Caco-2 (cell line): Measurements from ENCODE around the gene SCARB2. TPM values are rescaled to one million over a fixed set of nuclear protein-coding genes. Genes with fewer than 3 reads are reported as not detected.

Experiments
- BruUV-seq: library from RNA; stranded (reverse); fragments of 400-500 nt; replicated peaks from 2 replicates; lab custom pipeline; 2021; lab: Mats Ljungman, UMichigan
- CTCF ChIA-PET: fragments of 300-600 bp; sonication (Branson Sonifier 250); formaldehyde crosslinking; loops from one replicate; lab custom pipeline; 2022; ENCODE audit warnings: antibody characterized with exemption; lab: Charles Lee
- POLR2A ChIA-PET: fragments of 300-600 bp; sonication (Branson Sonifier 250); formaldehyde crosslinking; loops from one replicate; lab custom pipeline; 2022; ENCODE audit warnings: antibody characterized with exemption; lab: Charles Lee
- DNase-seq, 2 experiments: peaks; one replicate each; pipeline versions ENCODE4 v3.0.0 to v3.0.0-alpha.2; 2020 to 2022
- H3K27me3 ChIP-seq: replicated peaks from 2 replicates; pipeline ENCODE4 v1.6.0; 2011; ENCODE audit warnings: low read length; ENCODE audit not compliant: control insufficient read depth, insufficient read depth
- H3K36me3 ChIP-seq: 2 replicates; pipeline ENCODE4 v1.5.1; 2011; ENCODE audit warnings: low read length; ENCODE audit not compliant: control insufficient read depth, insufficient read depth
- H3K4me1 ChIP-seq: fragments of 250-450 bp; sonication (Bioruptor Pico); 2 replicates; pipeline ENCODE4 v1.5.1; 2020; ENCODE audit warnings: mild to moderate bottlenecking
- H3K4me3 ChIP-seq: 2 replicates; pipeline ENCODE4 v1.5.1; 2011; ENCODE audit warnings: low read depth, mild to moderate bottlenecking, control low read depth, low read length
- H3K9me3 ChIP-seq: fragments of 250-450 bp; sonication (Bioruptor Pico); 2 replicates; pipeline ENCODE4 v1.5.1; 2020; ENCODE audit warnings: mild to moderate bottlenecking, moderate library complexity
- H3K27ac Mint-ChIP-seq: one replicate; pipeline ENCODE4 v1.8.0; 2022; ENCODE audit warnings: mixed read lengths; ENCODE audit not compliant: unreplicated experiment
- H3K27me3 Mint-ChIP-seq: one replicate; pipeline ENCODE4 v1.8.0; 2022; ENCODE audit warnings: mixed read lengths; ENCODE audit not compliant: insufficient read depth, unreplicated experiment
- H3K36me3 Mint-ChIP-seq: one replicate; pipeline ENCODE4 v1.8.0; 2022; ENCODE audit warnings: mild to moderate bottlenecking, mixed read lengths; ENCODE audit not compliant: insufficient read depth, unreplicated experiment
- H3K4me1 Mint-ChIP-seq: one replicate; pipeline ENCODE4 v1.8.0; 2022; ENCODE audit warnings: low read depth, mixed read lengths; ENCODE audit not compliant: unreplicated experiment
- H3K4me3 Mint-ChIP-seq: one replicate; pipeline ENCODE4 v1.8.0; 2022; ENCODE audit warnings: mild to moderate bottlenecking, moderate library complexity, mixed read lengths; ENCODE audit not compliant: unreplicated experiment
- H3K9me3 Mint-ChIP-seq: one replicate; pipeline ENCODE4 v1.8.0; 2022; ENCODE audit warnings: mixed read lengths; ENCODE audit not compliant: unreplicated experiment
- intact Hi-C: fragments of 100-400 bp; cut with micrococcal nuclease; formaldehyde crosslinking; loops from one replicate; pipeline ENCODE4 v1.10.0; 2022; ENCODE audit not compliant: unreplicated experiment
- total RNA-seq: library from RNA; stranded (reverse); gene quantifications from 2 replicates; pipeline ENCODE4 v1.2.3, GENCODE V29; 2022
- TF ChIP-seq, protein P1 (sequence below), 2 experiments: fragments of 200-600 bp in 1 of 2; IDR thresholded peaks; 1 replicate in 1 of 2; 2 replicates in 1 of 2; pipeline versions ENCODE4 v1.5.1 to v1.8.0; 2011 to 2022; ENCODE audit warnings: antibody characterized with exemption in 1 of 2, control low read depth in 1 of 2, inconsistent platforms in 1 of 2, low read depth in 1 of 2, low read length in 1 of 2, mild to moderate bottlenecking in 1 of 2, moderate library complexity in 1 of 2; ENCODE audit not compliant: insufficient read depth in 1 of 2, severe bottlenecking in 1 of 2, unreplicated experiment in 1 of 2

The SCARB2 gene
- total RNA-seq, 1 experiment from 2014 or later: 150 TPM

DNA sequence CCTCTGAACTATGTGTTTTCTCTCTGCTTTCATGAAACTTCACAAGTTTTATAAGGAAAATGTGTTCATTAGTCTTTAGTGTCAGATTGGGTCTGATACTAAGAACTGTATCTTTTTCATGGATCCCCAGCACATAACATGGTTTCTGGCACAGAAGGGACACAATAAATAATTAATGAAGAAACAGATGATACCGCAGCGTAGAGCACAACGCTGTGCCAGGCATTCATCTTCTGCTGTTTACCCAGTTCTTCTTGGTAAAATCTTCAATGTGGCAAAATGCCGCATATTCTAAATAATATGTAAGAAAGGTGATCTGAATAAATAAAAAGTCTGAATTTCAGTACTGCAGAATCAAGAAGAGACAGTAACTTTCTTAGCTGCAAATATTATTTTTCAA, 12.3 kb downstream of the SCARB2 start:
- Histone ChIP-seq H3K36me3 (peaks cover 3% of the 10 kb centered on the region), H3K4me1 (peaks cover 26% of the 10 kb centered on the region), H3K9me3 (no peaks in the 10 kb centered on the region), H3K27me3 (no peaks in the 10 kb centered on the region), H3K4me3 (no peak overlapping the region)
- TF ChIP-seq, protein P1, sequence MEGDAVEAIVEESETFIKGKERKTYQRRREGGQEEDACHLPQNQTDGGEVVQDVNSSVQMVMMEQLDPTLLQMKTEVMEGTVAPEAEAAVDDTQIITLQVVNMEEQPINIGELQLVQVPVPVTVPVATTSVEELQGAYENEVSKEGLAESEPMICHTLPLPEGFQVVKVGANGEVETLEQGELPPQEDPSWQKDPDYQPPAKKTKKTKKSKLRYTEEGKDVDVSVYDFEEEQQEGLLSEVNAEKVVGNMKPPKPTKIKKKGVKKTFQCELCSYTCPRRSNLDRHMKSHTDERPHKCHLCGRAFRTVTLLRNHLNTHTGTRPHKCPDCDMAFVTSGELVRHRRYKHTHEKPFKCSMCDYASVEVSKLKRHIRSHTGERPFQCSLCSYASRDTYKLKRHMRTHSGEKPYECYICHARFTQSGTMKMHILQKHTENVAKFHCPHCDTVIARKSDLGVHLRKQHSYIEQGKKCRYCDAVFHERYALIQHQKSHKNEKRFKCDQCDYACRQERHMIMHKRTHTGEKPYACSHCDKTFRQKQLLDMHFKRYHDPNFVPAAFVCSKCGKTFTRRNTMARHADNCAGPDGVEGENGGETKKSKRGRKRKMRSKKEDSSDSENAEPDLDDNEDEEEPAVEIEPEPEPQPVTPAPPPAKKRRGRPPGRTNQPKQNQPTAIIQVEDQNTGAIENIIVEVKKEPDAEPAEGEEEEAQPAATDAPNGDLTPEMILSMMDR (IDR thresholded peaks at IDR 0.05; ENCODE audit: insufficient read depth in 1 of 2, low read depth in 1 of 2, low read length in 1 of 2, severe bottlenecking in 1 of 2, unreplicated experiment in 1 of 2): no peak
- Mint-ChIP-seq H3K4me3 (no peak overlapping the region), H3K4me1 (peaks cover 15% of the 10 kb centered on the region), H3K27me3 (no peaks in the 10 kb centered on the region), H3K27ac (peak overlapping the region; percentile 62), H3K36me3 (peaks cover 24% of the 10 kb centered on the region), H3K9me3 (no peaks in the 10 kb centered on the region)
- ChIA-PET POLR2A (no interaction called here), CTCF (no interaction called here)
- intact Hi-C loops: loop anchor here (1.0 kb wide), 1 partner anchor 35 kb away; no protein-coding TSS in a partner anchor
- DNase-seq: no peak
- BruUV-seq: no TSS peak

DNA sequence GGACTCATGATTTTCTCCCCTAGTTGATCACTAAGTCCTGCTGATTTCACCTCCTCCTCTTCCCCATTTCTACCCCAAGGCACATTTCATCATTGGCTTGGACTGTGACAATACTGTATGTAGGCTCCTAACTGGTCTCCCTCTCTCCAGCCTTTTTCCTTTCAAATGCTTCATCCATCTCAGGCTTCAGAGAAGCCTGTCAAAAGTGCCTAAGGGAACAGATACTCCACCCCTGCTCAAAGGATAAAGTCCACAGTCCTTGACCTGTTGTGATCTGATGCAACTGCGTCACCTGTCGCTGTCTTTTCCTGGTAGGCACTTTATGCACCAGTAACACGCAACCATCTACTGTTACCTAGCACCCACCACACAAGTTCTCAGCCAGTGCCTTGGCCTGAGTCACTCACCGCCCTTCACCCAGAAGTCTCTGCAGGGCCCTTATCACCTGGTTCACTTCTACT, 12.8 kb downstream of the SCARB2 start:
- H3K27me3 ChIP-seq: no peaks in the 10 kb centered on the region
- no peaks in the 10 kb centered on the region for H3K27me3 Mint-ChIP-seq
- peaks cover 15% of the 10 kb centered on the region for H3K4me1 Mint-ChIP-seq
- H3K9me3 Mint-ChIP-seq: no peaks in the 10 kb centered on the region
- POLR2A ChIA-PET: no interaction called here
- peak overlapping the region; percentile 5 for H3K4me3 Mint-ChIP-seq
- H3K9me3 ChIP-seq: no peaks in the 10 kb centered on the region
- H3K36me3 Mint-ChIP-seq: peaks cover 24% of the 10 kb centered on the region
- CTCF ChIA-PET: no interaction called here
- peak; percentile 80 to 83 for DNase-seq
- TF ChIP-seq, protein P1 (IDR thresholded peaks at IDR 0.05; ENCODE audit: insufficient read depth in 1 of 2, low read depth in 1 of 2, low read length in 1 of 2, severe bottlenecking in 1 of 2, unreplicated experiment in 1 of 2): no peak
- no peak overlapping the region for H3K4me3 ChIP-seq
- H3K36me3 ChIP-seq: peaks cover 3% of the 10 kb centered on the region
- H3K27ac Mint-ChIP-seq: peak overlapping the region; percentile 62
- intact Hi-C loops: loop anchor here (1.0 kb wide), 3 partner anchors 12 to 46 kb away; partner anchors contain the start of gene SCARB2
- H3K4me1 ChIP-seq: peaks cover 31% of the 10 kb centered on the region
- no TSS peak for BruUV-seq

DNA sequence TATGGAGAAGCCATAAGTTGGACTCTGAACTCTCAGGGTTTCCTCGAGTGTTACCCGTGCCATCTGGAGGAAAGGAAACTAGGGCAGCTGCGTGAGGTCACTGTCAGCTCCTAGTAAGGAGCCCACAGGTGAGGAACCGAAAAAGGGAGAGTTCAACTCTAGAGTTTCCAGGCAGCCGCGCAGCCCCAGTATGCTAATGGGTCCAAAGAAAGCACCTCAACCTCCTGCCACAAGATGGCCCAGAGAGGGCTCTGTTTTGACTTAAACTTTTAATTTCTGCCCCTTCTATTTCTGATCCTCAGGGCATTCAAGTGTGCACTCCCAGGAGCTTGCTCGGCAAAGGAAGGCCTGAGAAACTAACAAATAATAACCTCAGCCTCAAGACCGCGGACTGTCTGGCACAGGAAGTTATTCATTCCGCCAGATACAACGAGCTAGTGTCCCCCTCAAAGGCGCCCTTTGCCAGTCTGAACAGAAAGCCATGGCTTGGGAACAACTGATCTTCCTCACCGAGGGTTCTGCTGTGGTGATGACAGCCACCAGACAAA, 13.9 kb downstream of the SCARB2 start:
- no peak for DNase-seq
- H3K27me3 Mint-ChIP-seq: no peaks in the 10 kb centered on the region
- H3K4me3 Mint-ChIP-seq: no peak overlapping the region
- intact Hi-C loops: loop anchor here (1.0 kb wide), 2 partner anchors 14 to 47 kb away; partner anchors contain the start of gene SCARB2
- H3K9me3 Mint-ChIP-seq: no peaks in the 10 kb centered on the region
- POLR2A ChIA-PET: no interaction called here
- no TSS peak for BruUV-seq
- H3K27me3 ChIP-seq: no peaks in the 10 kb centered on the region
- peaks cover 31% of the 10 kb centered on the region for H3K4me1 ChIP-seq
- H3K9me3 ChIP-seq: no peaks in the 10 kb centered on the region
- no peak overlapping the region for H3K4me3 ChIP-seq
- peaks cover 15% of the 10 kb centered on the region for H3K4me1 Mint-ChIP-seq
- TF ChIP-seq, protein P1 (IDR thresholded peaks at IDR 0.05; ENCODE audit: insufficient read depth in 1 of 2, low read depth in 1 of 2, low read length in 1 of 2, severe bottlenecking in 1 of 2, unreplicated experiment in 1 of 2): no peak
- CTCF ChIA-PET: no interaction called here
- H3K27ac Mint-ChIP-seq: no peak overlapping the region
- H3K36me3 Mint-ChIP-seq: peaks cover 28% of the 10 kb centered on the region
- H3K36me3 ChIP-seq: peaks cover 6% of the 10 kb centered on the region
